Astrocyte of the cerebellum (primary cell): ENCODE measurements around the gene PPP2R2B.

Experiments used
- DNase-seq: peaks from one replicate; pipeline ENCODE4 v3.0.0-alpha.2; 2011; ENCODE audit warnings: low read depth
- H3K4me3 ChIP-seq: 2 replicates; pipeline ENCODE4 v1.5.1; 2011; ENCODE audit warnings: mild to moderate bottlenecking, low read depth, low read length, moderate library complexity
- in situ Hi-C: cut with HindIII; loops from 2 replicates; pipeline ENCODE4 v1.10.0; 2017; ENCODE audit warnings: low sequenced_read_pairs
- TF ChIP-seq, protein P1 (sequence below): IDR thresholded peaks from 2 replicates; pipeline ENCODE4 v1.5.1; 2012; ENCODE audit warnings: low read length, low read depth, moderate library complexity, mild to moderate bottlenecking; ENCODE audit errors: missing control alignments

PPP2R2B gene

DNA sequence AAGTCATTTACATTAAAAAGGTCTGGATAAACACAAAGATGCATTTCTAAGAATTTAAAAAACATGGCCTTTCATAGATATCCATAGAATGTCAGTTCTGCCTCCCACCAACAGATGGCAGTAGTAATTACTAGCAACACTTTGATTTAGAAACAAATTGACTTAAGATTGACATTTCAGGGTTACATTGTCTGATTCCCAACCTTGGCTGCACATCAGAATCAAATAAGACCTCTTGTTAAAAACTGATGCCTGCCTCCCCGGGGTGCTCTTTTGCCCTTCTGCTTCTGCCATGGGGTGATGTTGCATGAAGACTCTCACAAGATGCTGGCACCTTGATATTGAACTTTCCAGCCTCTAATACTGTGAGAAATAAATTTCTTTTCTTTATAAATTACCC lies 216.3 kb downstream of the PPP2R2B start:
- H3K4me3 ChIP-seq = no peak overlapping the region
- in situ Hi-C loops = no loop called here
- no peak for DNase-seq
- TF ChIP-seq, protein P1, sequence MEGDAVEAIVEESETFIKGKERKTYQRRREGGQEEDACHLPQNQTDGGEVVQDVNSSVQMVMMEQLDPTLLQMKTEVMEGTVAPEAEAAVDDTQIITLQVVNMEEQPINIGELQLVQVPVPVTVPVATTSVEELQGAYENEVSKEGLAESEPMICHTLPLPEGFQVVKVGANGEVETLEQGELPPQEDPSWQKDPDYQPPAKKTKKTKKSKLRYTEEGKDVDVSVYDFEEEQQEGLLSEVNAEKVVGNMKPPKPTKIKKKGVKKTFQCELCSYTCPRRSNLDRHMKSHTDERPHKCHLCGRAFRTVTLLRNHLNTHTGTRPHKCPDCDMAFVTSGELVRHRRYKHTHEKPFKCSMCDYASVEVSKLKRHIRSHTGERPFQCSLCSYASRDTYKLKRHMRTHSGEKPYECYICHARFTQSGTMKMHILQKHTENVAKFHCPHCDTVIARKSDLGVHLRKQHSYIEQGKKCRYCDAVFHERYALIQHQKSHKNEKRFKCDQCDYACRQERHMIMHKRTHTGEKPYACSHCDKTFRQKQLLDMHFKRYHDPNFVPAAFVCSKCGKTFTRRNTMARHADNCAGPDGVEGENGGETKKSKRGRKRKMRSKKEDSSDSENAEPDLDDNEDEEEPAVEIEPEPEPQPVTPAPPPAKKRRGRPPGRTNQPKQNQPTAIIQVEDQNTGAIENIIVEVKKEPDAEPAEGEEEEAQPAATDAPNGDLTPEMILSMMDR = peak; percentile 33

DNA sequence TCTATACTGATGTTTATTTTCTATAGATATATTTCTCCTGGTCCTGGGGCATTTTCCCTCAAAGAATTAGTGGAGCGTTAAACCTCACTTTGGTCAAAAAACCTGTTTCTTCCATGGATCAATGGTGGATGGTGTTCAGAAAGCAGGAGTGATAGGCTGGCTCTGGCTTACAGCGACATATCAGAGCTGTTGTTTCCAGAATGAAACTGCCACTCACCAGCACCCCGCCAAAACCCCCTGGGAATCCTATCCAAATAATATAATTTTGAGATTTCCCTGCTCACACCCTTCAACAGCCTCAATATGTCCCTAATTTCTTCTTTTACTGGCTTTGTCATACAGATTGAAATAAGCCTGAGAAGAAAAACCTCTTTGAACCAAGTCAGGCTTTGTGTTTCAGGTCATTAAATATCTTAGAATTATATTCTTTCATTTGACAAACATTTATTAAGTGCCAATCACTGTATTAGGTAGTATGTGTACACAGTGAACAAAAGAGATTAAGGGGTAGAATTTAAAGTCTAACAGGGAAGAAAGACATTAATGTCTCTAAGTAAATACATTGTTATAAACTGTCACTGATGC lies 218.1 kb downstream of the PPP2R2B start:
- DNase-seq = no peak
- in situ Hi-C loops = no loop called here
- TF ChIP-seq, protein P1 = no peak
- H3K4me3 ChIP-seq = no peak overlapping the region

DNA sequence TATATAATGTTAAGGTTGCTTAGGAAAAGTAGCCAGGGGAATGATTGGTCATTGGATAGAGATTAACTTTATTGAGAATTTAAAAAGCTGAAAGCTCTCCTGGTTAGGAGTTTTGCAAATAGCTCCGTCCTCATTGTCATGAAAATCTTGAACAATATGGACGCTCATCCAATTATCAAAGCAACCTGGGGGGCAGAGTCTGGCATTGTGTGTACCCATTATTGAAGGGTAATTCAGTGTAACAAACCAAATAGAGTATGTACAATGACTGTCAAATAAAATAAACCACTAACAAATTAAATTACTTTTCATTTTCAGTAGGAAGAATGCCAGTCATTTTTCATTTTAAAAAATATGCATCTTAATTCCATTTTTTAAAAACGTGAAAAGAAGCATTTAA lies 218.6 kb downstream of the PPP2R2B start:
- no peak for DNase-seq
- in situ Hi-C loops = no loop called here
- TF ChIP-seq, protein P1 = no peak
- H3K4me3 ChIP-seq = no peak overlapping the region

- H3K4me3 ChIP-seq = no peak overlapping the region
- in situ Hi-C loops = no loop called here
- TF ChIP-seq, protein P1 = no peak
- DNase-seq = no peak
Measured at GRCh38 chr5:146656703-146657102, 221.9 kb downstream of the PPP2R2B start.

GRCh38 chr5:146653560-146653959 lies 225.0 kb downstream of the PPP2R2B start:
- TF ChIP-seq, protein P1 = no peak
- H3K4me3 ChIP-seq = no peak overlapping the region
- no peak for DNase-seq
- in situ Hi-C loops = no loop called here

- DNase-seq = no peak
- no peak overlapping the region for H3K4me3 ChIP-seq
- in situ Hi-C loops = no loop called here
- TF ChIP-seq, protein P1 = no peak
Measured at GRCh38 chr5:146652547-146652946, 226.0 kb downstream of the PPP2R2B start.
